Hematopoietic multipotent progenitor cell treated with erythropoietin and hydrocortisone succinate and interleukin-3 and kit ligand, for 15 days (in vitro differentiated cells): Measurements from ENCODE around the gene NCKAP5.

Experiments
- DNase-seq: peaks from one replicate; pipeline ENCODE4 v3.0.0-alpha.2; 2015; ENCODE audit warnings: low spot score

The NCKAP5 gene

GRCh38 chr2:133080822-133081221 is 487.4 kb downstream of the NCKAP5 start:
- no peak for DNase-seq

GRCh38 chr2:133078667-133079411 is 489.4 kb downstream of the NCKAP5 start:
- DNase-seq = no peak

- no peak for DNase-seq
These were observed 490.9 kb downstream of the NCKAP5 start for GRCh38 chr2:133077269-133077822.

GRCh38 chr2:133072837-133073694 is 495.2 kb downstream of the NCKAP5 start:
- no peak for DNase-seq

GRCh38 chr2:133063775-133064174 is 504.5 kb downstream of the NCKAP5 start:
- no peak for DNase-seq

- no peak for DNase-seq
These were observed 505.2 kb downstream of the NCKAP5 start for GRCh38 chr2:133062931-133063665.

GRCh38 chr2:133061874-133062593 is 506.2 kb downstream of the NCKAP5 start:
- no peak for DNase-seq

- no peak for DNase-seq
These were observed 514.0 kb downstream of the NCKAP5 start for GRCh38 chr2:133054297-133054696.

GRCh38 chr2:133053541-133053940 is 514.7 kb downstream of the NCKAP5 start:
- DNase-seq = no peak

- DNase-seq = no peak
These were observed 522.5 kb downstream of the NCKAP5 start for GRCh38 chr2:133045787-133046186.

GRCh38 chr2:133044556-133044955 is 523.7 kb downstream of the NCKAP5 start:
- DNase-seq = no peak

GRCh38 chr2:133040170-133040569 is 528.1 kb downstream of the NCKAP5 start:
- DNase-seq = no peak

GRCh38 chr2:133039531-133039930 is 528.7 kb downstream of the NCKAP5 start:
- DNase-seq = no peak

GRCh38 chr2:133026536-133027177 is 541.6 kb downstream of the NCKAP5 start:
- DNase-seq = no peak

- DNase-seq = no peak
These were observed 543.3 kb downstream of the NCKAP5 start for GRCh38 chr2:133025004-133025403.

- no peak for DNase-seq
These were observed 555.2 kb downstream of the NCKAP5 start for GRCh38 chr2:133012847-133013734.

- no peak for DNase-seq
These were observed 563.6 kb downstream of the NCKAP5 start for GRCh38 chr2:133004623-133005022.

- DNase-seq = no peak
These were observed 568.8 kb downstream of the NCKAP5 start for GRCh38 chr2:132999421-132999820.

GRCh38 chr2:132998221-132998620 is 570.0 kb downstream of the NCKAP5 start:
- no peak for DNase-seq

GRCh38 chr2:132991471-132992045 is 576.7 kb downstream of the NCKAP5 start:
- DNase-seq = no peak
